HepG2 (cell line): ENCODE measurements around the gene CIB2. TPM values are rescaled to one million over a fixed set of nuclear protein-coding genes. Genes with fewer than 3 reads are reported as not detected.

Experiments
- ATAD3A ChIP-seq: sonication (generic); formaldehyde crosslinking; IDR thresholded peaks from 2 replicates; pipeline ENCODE4 v1.4.0; 2020; ENCODE audit warnings: missing genetic modification reagents
- ATF4 ChIP-seq, 2 experiments: fragments of 450-650 bp in 1 of 2; sonication (generic) in 1 of 2; formaldehyde crosslinking; IDR thresholded peaks; 2 replicates each; pipeline versions ENCODE4 v1.5.0 to v1.8.0; 2020 to 2022; ENCODE audit warnings: mild to moderate bottlenecking in 1 of 2, missing genetic modification reagents in 1 of 2
- CBFB ChIP-seq: sonication (generic); formaldehyde crosslinking; IDR thresholded peaks from 2 replicates; pipeline ENCODE4 v1.4.0; 2020; ENCODE audit warnings: missing genetic modification reagents
- GMEB1 ChIP-seq: sonication (generic); formaldehyde crosslinking; IDR thresholded peaks from 2 replicates; pipeline ENCODE4 v1.5.1; 2020; ENCODE audit warnings: missing genetic modification reagents, mild to moderate bottlenecking, borderline replicate concordance
- HNRNPUL1 ChIP-seq: fragments of 200-400 bp; formaldehyde crosslinking; IDR thresholded peaks from 2 replicates; pipeline ENCODE4 v1.6.1; 2017; ENCODE audit warnings: low read depth, mild to moderate bottlenecking, low read length, moderate library complexity
- HOXA9 ChIP-seq: sonication (generic); formaldehyde crosslinking; IDR thresholded peaks from 2 replicates; pipeline ENCODE4 v1.8.1; 2022; ENCODE audit warnings: missing genetic modification reagents, mild to moderate bottlenecking, moderate library complexity, borderline replicate concordance
- ISL2 ChIP-seq: sonication (generic); formaldehyde crosslinking; IDR thresholded peaks from 2 replicates; pipeline ENCODE4 v1.5.0; 2020; ENCODE audit warnings: missing genetic modification reagents
- NR2F6 ChIP-seq, 2 experiments: IDR thresholded peaks; 2 replicates each; pipeline ENCODE4 v1.6.1; 2016; ENCODE audit warnings: antibody characterized with exemption in 1 of 2, mild to moderate bottlenecking in 1 of 2
- RARA ChIP-seq: IDR thresholded peaks from 2 replicates; pipeline ENCODE4 v1.6.1; 2016; ENCODE audit warnings: missing genetic modification reagents, missing compliant biosample characterization
- SP1 ChIP-seq, 2 experiments: fragments of 450-650 bp in 1 of 2; sonication (generic) in 1 of 2; formaldehyde crosslinking in 1 of 2; IDR thresholded peaks; 2 replicates each; pipeline versions ENCODE4 v1.4.0 to v1.6.1; 2016 to 2020; ENCODE audit warnings: missing genetic modification reagents in 1 of 2
- STAT6 ChIP-seq: sonication (generic); formaldehyde crosslinking; IDR thresholded peaks from 2 replicates; pipeline ENCODE4 v1.4.0; 2020; ENCODE audit warnings: missing genetic modification reagents, mild to moderate bottlenecking, borderline replicate concordance
- TGIF2 ChIP-seq: IDR thresholded peaks from 2 replicates; pipeline ENCODE4 v1.6.1; 2016; ENCODE audit warnings: control low read depth, missing compliant biosample characterization
- ZBTB46 ChIP-seq: sonication (generic); formaldehyde crosslinking; IDR thresholded peaks from 2 replicates; pipeline ENCODE4 v1.4.0; 2020; ENCODE audit warnings: mild to moderate bottlenecking, missing genetic modification reagents, borderline replicate concordance
- ZNF20 ChIP-seq: sonication (generic); formaldehyde crosslinking; IDR thresholded peaks from 2 replicates; pipeline ENCODE4 v1.4.0; 2020; ENCODE audit warnings: mild to moderate bottlenecking, moderate library complexity, missing genetic modification reagents
- ZNF280D ChIP-seq: sonication (generic); formaldehyde crosslinking; IDR thresholded peaks from 2 replicates; pipeline ENCODE4 v1.5.1; 2020; ENCODE audit warnings: mild to moderate bottlenecking, missing genetic modification reagents
- ZNF720 ChIP-seq: sonication (generic); formaldehyde crosslinking; IDR thresholded peaks from 2 replicates; pipeline ENCODE4 v1.4.0; 2020; ENCODE audit warnings: missing genetic modification reagents
- ZSCAN20 ChIP-seq: sonication (generic); formaldehyde crosslinking; IDR thresholded peaks from 2 replicates; pipeline ENCODE4 v1.4.0; 2020; ENCODE audit warnings: missing genetic modification reagents, mild to moderate bottlenecking, borderline replicate concordance
- polyA plus RNA-seq, 8 experiments: library from polyadenylated mRNA; depleted of rRNA in 3 of 8; stranded (reverse) in 7 of 8; unstranded in 1 of 8; fragments of >200 nt; fragmentation: Illumina TruSeq in 4 of 8; extraction: Trizol in 4 of 8; gene quantifications; 2 replicates each; pipeline versions ENCODE4 v1.2.1 to v1.2.3, GENCODE V29; 2011 to 2016; ENCODE audit warnings: low read depth in 4 of 8, missing spikeins in 1 of 8, mixed read lengths in 1 of 8; ENCODE audit not compliant: insufficient read depth in 1 of 8
- total RNA-seq, 5 experiments: library from RNA; depleted of rRNA; stranded (reverse); fragments of >200 nt; fragmentation: Illumina TruSeq; extraction: Trizol; gene quantifications; 2 replicates each; pipeline ENCODE4 v1.2.3, GENCODE V29; 2016; ENCODE audit warnings: low read depth in 1 of 5

CIB2 gene
- total and polyA plus RNA-seq, 2 of the 13 experiments (the other 11 are each of a cell fraction or from before 2014, with no cell fraction given): 1.4 to 1.5 TPM

GRCh38 chr15:78149068-78149804 lies 18.0 kb upstream of the CIB2 start, which contains the start of gene IDH3A (continued):
- TF ChIP-seq ATF4 (CRISPR knock-in tag; IDR thresholded peaks at IDR 0.05) (no peak), RARA (no peak), ZNF280D (CRISPR knock-in tag) (no peak), ZNF720 (no peak), GMEB1 (no peak), HOXA9 (no peak), CBFB (CRISPR knock-in tag) (no peak; the same call in 1 of the 2 replicates), HNRNPUL1 (no peak), TGIF2 (CRISPR knock-in tag) (peak; percentile 81), ATAD3A (no peak), ZSCAN20 (CRISPR knock-in tag) (no peak; the same call in 1 of the 2 replicates), STAT6 (CRISPR knock-in tag) (no peak), SP1 (IDR thresholded peaks at IDR 0.05) (no peak), SP1 (CRISPR knock-in tag; IDR thresholded peaks at IDR 0.05) (peak; percentile 65), ISL2 (CRISPR knock-in tag) (no peak), NR2F6 (IDR thresholded peaks at IDR 0.05) (no peak), NR2F6 (CRISPR knock-in tag; IDR thresholded peaks at IDR 0.05) (no peak), ZBTB46 (no peak), ZNF20 (no peak)
